Psoas muscle (tissue), 8 donors: ENCODE data around the gene COIL. TPM values are rescaled to one million over a fixed set of nuclear protein-coding genes. Genes with fewer than 3 reads are reported as not detected.

ENCODE experiments used
- ATAC-seq, 4 donors: fragments of 200-7000 bp; cut with Tn5 transposase; one replicate each; pipeline ENCODE4 v1.9.1; 2020; ENCODE audit warnings: moderate library complexity in 3 of 4, mild to moderate bottlenecking in 2 of 4
- DNase-seq, 2 donors: peaks; one replicate each; pipeline ENCODE4 v3.0.0-alpha.2; 2020
- H3K27ac ChIP-seq: fragments of 200-600 bp; one replicate; pipeline ENCODE4 v1.8.0; 2022
- H3K27me3 ChIP-seq, 3 donors: fragments of 200-600 bp in 1 of 3; one replicate each; pipeline versions ENCODE4 v1.6.1 to v1.8.0; 2013 to 2022; ENCODE audit warnings: low read length in 2 of 3, mild to moderate bottlenecking in 2 of 3, moderate library complexity in 1 of 3; ENCODE audit not compliant: insufficient read depth in 3 of 3
- H3K36me3 ChIP-seq, 2 donors: fragments of 200-600 bp in 1 of 2; one replicate each; pipeline versions ENCODE4 v1.6.1 to v1.8.0; 2013 to 2022; ENCODE audit warnings: low read depth in 1 of 2, mild to moderate bottlenecking in 1 of 2, moderate library complexity in 1 of 2; ENCODE audit not compliant: insufficient read depth in 1 of 2
- H3K4me1 ChIP-seq: fragments of 200-600 bp; one replicate; pipeline ENCODE4 v1.8.0; 2022
- H3K4me3 ChIP-seq: fragments of 200-600 bp; one replicate; pipeline ENCODE4 v1.8.0; 2022; ENCODE audit warnings: mild to moderate bottlenecking
- H3K9me3 ChIP-seq: fragments of 200-600 bp; one replicate; pipeline ENCODE4 v1.8.0; 2022
- CTCF ChIP-seq: fragments of 200-600 bp; IDR thresholded peaks from one replicate; pipeline ENCODE4 v1.8.0; 2022; ENCODE audit warnings: antibody characterized with exemption
- WGBS, 3 donors: extraction: QIAGEN DNeasy Blood & Tissue Kit; methylation state at CpG; one replicate each; pipeline versions ENCODE4 v1.1.6 to v1.1.7; 2013; 5-methylcytosine and 5-hydroxymethylcytosine counted together
- intact Hi-C, 2 donors: fragments of 100-400 bp; cut with DNase I; formaldehyde crosslinking; loops; one replicate each; pipeline versions ENCODE4 v1.11.0 to v1.14.2; 2022
- polyA plus RNA-seq, 3 donors: library from polyadenylated mRNA; stranded (reverse); fragments of 200-250 nt; gene quantifications; one replicate each; pipeline ENCODE4 v1.2.3, GENCODE V29; 2013
- total RNA-seq, 4 donors: library from RNA; stranded (reverse); fragmentation: NEBNext Ultra II Directional in 2 of 4; extraction: Animal tissue kit (Norgen Biotek cat#: 25700) in 2 of 4; gene quantifications; one replicate each; pipeline versions ENCODE4 v1.2.1 to v1.2.4, GENCODE V29; 2021 to 2023
- donor health status: healthy with polysubstance abuse.
- donor health status: DM: no; HTN: no; CAD: no; lungs with moderate emphysema.
- donor health status: Bipolar disorder and iron deficiency.
- donor health status: healthy.
- donor health status: DM: yes; HTN: yes; CAD: no.
- donor health status: DM: no; HTN: no; CAD: no.
- donor health status: DM: no; HTN: no; CAD: no.
- donor health status: DM: yes; HTN: yes; CAD: no.

The COIL gene
- total and polyA plus RNA-seq, 7 donors: 6.6 to 12.3 (median 9.2) TPM

- TF ChIP-seq CTCF: no peak
- no peaks in the 10 kb centered on the region for H3K4me1 ChIP-seq
- intact Hi-C loops: no loop called here
- H3K27ac ChIP-seq: no peak overlapping the region
- H3K27me3 ChIP-seq: no peaks in the 10 kb centered on the region
- no peak overlapping the region for H3K4me3 ChIP-seq
- 59 to 86% (median 79%) methylated on average over 2 of the region's 2 CpGs for WGBS, 3 donors
- H3K36me3 ChIP-seq: no peaks in the 10 kb centered on the region
- ATAC-seq (no peak), DNase-seq (no peak)
- H3K9me3 ChIP-seq: no peaks in the 10 kb centered on the region
Measured at GRCh38 chr17:56925088-56925487, 35.8 kb downstream of the COIL start.

- Histone ChIP-seq H3K27ac (no peak overlapping the region), H3K4me1 (peaks cover 9% of the 10 kb centered on the region), H3K4me3 (no peak overlapping the region), H3K36me3 (no peaks in the 10 kb centered on the region), H3K9me3 (no peaks in the 10 kb centered on the region), H3K27me3 (no peaks in the 10 kb centered on the region)
- TF ChIP-seq CTCF: no peak
- ATAC-seq (no peak), DNase-seq (no peak)
- intact Hi-C loops: no loop called here
- WGBS, 3 donors: 68 to 85% (median 78%) methylated on average over 1 of the region's 1 CpG
Measured at GRCh38 chr17:56919717-56920116, 41.1 kb downstream of the COIL start.

- DNase-seq (no peak), ATAC-seq (peak in 1 of 4 donors; percentile 19)
- no peak overlapping the region for H3K27ac ChIP-seq
- H3K4me3 ChIP-seq: no peak overlapping the region
- intact Hi-C loops: no loop called here
- H3K36me3 ChIP-seq: no peaks in the 10 kb centered on the region
- 74 to 80% (median 75%) methylated on average over 3 of the region's 3 CpGs for WGBS, 3 donors
- H3K9me3 ChIP-seq: no peaks in the 10 kb centered on the region
- H3K27me3 ChIP-seq: no peaks in the 10 kb centered on the region
- peaks cover 9% of the 10 kb centered on the region for H3K4me1 ChIP-seq
- TF ChIP-seq CTCF: no peak
Measured at GRCh38 chr17:56918916-56919315, 41.9 kb downstream of the COIL start.

- Histone ChIP-seq H3K4me3 (no peak overlapping the region), H3K36me3 (no peaks in the 10 kb centered on the region), H3K4me1 (peaks cover 9% of the 10 kb centered on the region), H3K27ac (no peak overlapping the region), H3K27me3 (no peaks in the 10 kb centered on the region), H3K9me3 (no peaks in the 10 kb centered on the region)
- intact Hi-C loops: no loop called here
- DNase-seq: peak in 1 of 2 donors; percentile 41
- no peak for ATAC-seq
- no peak for TF ChIP-seq CTCF
- 80 to 86% (median 80%) methylated on average over 4 of the region's 4 CpGs for WGBS, 3 donors
Measured at GRCh38 chr17:56917559-56918296, 43.1 kb downstream of the COIL start.
